HUDEP-2 (cell line): ENCODE results near the gene USP15.
A peak's percentile ranks its signal among the peaks of the same experiment; 100 is the strongest.
"Not testable (repeated sequence)": the region's sequence is repeated elsewhere in the genome, so short reads cannot be mapped to it uniquely, and the experiment has no call there.

Experiments used
- DNase-seq, 76 experiments: peaks; one replicate each; lab custom pipeline; 2025; ENCODE audit not compliant: unreplicated experiment in 76 of 76; lab: John Stamatoyannopoulos, UW

USP15 gene

GRCh38 chr12:62363506-62363905, 103.3 kb downstream of the USP15 start:
- no peak for DNase-seq

- DNase-seq: not testable (repeated sequence)
These were observed 104.5 kb downstream of the USP15 start for GRCh38 chr12:62364697-62365096.

GRCh38 chr12:62365846-62366245, 105.6 kb downstream of the USP15 start:
- not testable (repeated sequence) for DNase-seq

- not testable (repeated sequence) for DNase-seq
These were observed 108.4 kb downstream of the USP15 start for GRCh38 chr12:62368430-62369223.

GRCh38 chr12:62370189-62370588, 110.0 kb downstream of the USP15 start:
- DNase-seq: peak in 6 of 76 experiments; percentile 1 to 35 (median 18)

- no peak for DNase-seq
These were observed 111.5 kb downstream of the USP15 start for GRCh38 chr12:62371661-62372060.

GRCh38 chr12:62372134-62372533, 111.9 kb downstream of the USP15 start:
- DNase-seq: peak in 7 of 76 experiments; percentile 4 to 49 (median 13)

GRCh38 chr12:62372825-62373224, 112.6 kb downstream of the USP15 start:
- no peak for DNase-seq

GRCh38 chr12:62375603-62376002, 115.4 kb downstream of the USP15 start:
- no peak for DNase-seq

- DNase-seq: no peak
These were observed 119.0 kb downstream of the USP15 start for GRCh38 chr12:62379026-62379722.

- no peak for DNase-seq
These were observed 119.5 kb downstream of the USP15 start for GRCh38 chr12:62379723-62380045.

- DNase-seq: no peak
These were observed 122.3 kb downstream of the USP15 start for GRCh38 chr12:62382526-62382925.

- DNase-seq: no peak
These were observed 136.5 kb downstream of the USP15 start for GRCh38 chr12:62396750-62397149.

- no peak for DNase-seq
These were observed 139.9 kb downstream of the USP15 start for GRCh38 chr12:62400135-62400534.

GRCh38 chr12:62401631-62402030, 141.4 kb downstream of the USP15 start:
- DNase-seq: no peak

GRCh38 chr12:62403031-62403430, 142.8 kb downstream of the USP15 start:
- no peak for DNase-seq

GRCh38 chr12:62407587-62407986, 147.4 kb downstream of the USP15 start:
- no peak for DNase-seq

GRCh38 chr12:62409068-62409467, 148.9 kb downstream of the USP15 start:
- DNase-seq: no peak

- DNase-seq: no peak
These were observed 154.0 kb downstream of the USP15 start for GRCh38 chr12:62414180-62414579.

- DNase-seq: no peak
These were observed 165.9 kb downstream of the USP15 start for GRCh38 chr12:62426089-62426488.

- DNase-seq: no peak
These were observed 169.3 kb downstream of the USP15 start for GRCh38 chr12:62429457-62429856.
